ENCODE results near the gene CPNE8. TPM values are rescaled to one million over a fixed set of nuclear protein-coding genes. Genes with fewer than 3 reads are reported as not detected.

Gene CPNE8
- polyA plus RNA-seq, 1 donor (not counting 4 experiments of a cell fraction or from before 2014, with no cell fraction given), result 25.7 TPM

GRCh38 chr12:38880288-38880687, 25.1 kb downstream of the CPNE8 start:
- dilution Hi-C loops (cut with MboI; ENCODE audit: extremely low pct_ligation_motif_present, low sequenced_read_pairs), result no loop called here
- no peaks in the 10 kb centered on the region for H3K9me3 ChIP-seq (ENCODE audit: control insufficient read depth, low read depth, low read length)
- H3K4me1 ChIP-seq (ENCODE audit: control insufficient read depth, extremely low read depth, insufficient read depth, low read length), result peaks cover 2% of the 10 kb centered on the region
- peaks cover 34% of the 10 kb centered on the region for H3K79me2 ChIP-seq (ENCODE audit: control insufficient read depth, insufficient read depth, low read length)
- no peaks in the 10 kb centered on the region for H3K27me3 ChIP-seq (ENCODE audit: control insufficient read depth, extremely low read depth, insufficient read depth, low read length)
- DNase-seq (ENCODE audit: low read depth, low spot score) (no peak), FAIRE-seq (no peak)
- no peak overlapping the region for H3K9ac ChIP-seq (ENCODE audit: control insufficient read depth, extremely low read depth, insufficient read depth, low read length)
- no peaks in the 10 kb centered on the region for H4K20me1 ChIP-seq (ENCODE audit: control insufficient read depth, extremely low read depth, insufficient read depth, low read length)
- H3K27ac ChIP-seq (ENCODE audit: control insufficient read depth, insufficient read depth, low read length), result no peak overlapping the region
- no peak overlapping the region for H3K4me2 ChIP-seq (ENCODE audit: control insufficient read depth, extremely low read depth, insufficient read depth, low read depth, low read length)
- no peak overlapping the region for H2AFZ ChIP-seq (ENCODE audit: control insufficient read depth, low read length)
- TF ChIP-seq EZH2 (IDR thresholded peaks at IDR 0.05; ENCODE audit: low read length) (no peak), CTCF (optimal IDR thresholded peaks at IDR 0.05 in 1 of 3, IDR thresholded peaks at IDR 0.05 in 1 of 3, conservative IDR thresholded peaks at IDR 0.05 in 1 of 3; ENCODE audit: extremely low read depth in 1 of 3, insufficient read depth in 2 of 3, low read length in 3 of 3) (no peak)
- H3K36me3 ChIP-seq (ENCODE audit: control insufficient read depth in 2 of 2, extremely low read depth in 1 of 2, insufficient read depth in 2 of 2, low read length in 2 of 2), result no peaks in the 10 kb centered on the region
- no peak overlapping the region for H3K4me3 ChIP-seq (ENCODE audit: control insufficient read depth in 2 of 3, extremely low read depth in 1 of 3, insufficient read depth in 2 of 3, low read depth in 1 of 3, low read length in 3 of 3)
- no peaks in the 10 kb centered on the region for H3K9me1 ChIP-seq (ENCODE audit: control insufficient read depth, extremely low read depth, insufficient read depth, low read length)

GRCh38 chr12:38878986-38879385, 26.4 kb downstream of the CPNE8 start:
- Histone ChIP-seq H3K9me1 (ENCODE audit: control insufficient read depth, extremely low read depth, insufficient read depth, low read length) (no peaks in the 10 kb centered on the region), H3K27ac (ENCODE audit: control insufficient read depth, insufficient read depth, low read length) (no peak overlapping the region), H3K9me3 (ENCODE audit: control insufficient read depth, low read depth, low read length) (no peaks in the 10 kb centered on the region), H3K4me2 (ENCODE audit: control insufficient read depth, extremely low read depth, insufficient read depth, low read depth, low read length) (no peak overlapping the region), H3K9ac (ENCODE audit: control insufficient read depth, extremely low read depth, insufficient read depth, low read length) (no peak overlapping the region), H3K27me3 (ENCODE audit: control insufficient read depth, extremely low read depth, insufficient read depth, low read length) (no peaks in the 10 kb centered on the region), H4K20me1 (ENCODE audit: control insufficient read depth, extremely low read depth, insufficient read depth, low read length) (no peaks in the 10 kb centered on the region), H2AFZ (ENCODE audit: control insufficient read depth, low read length) (no peak overlapping the region), H3K4me1 (ENCODE audit: control insufficient read depth, extremely low read depth, insufficient read depth, low read length) (peaks cover 2% of the 10 kb centered on the region), H3K4me3 (ENCODE audit: control insufficient read depth in 2 of 3, extremely low read depth in 1 of 3, insufficient read depth in 2 of 3, low read depth in 1 of 3, low read length in 3 of 3) (no peak overlapping the region), H3K79me2 (ENCODE audit: control insufficient read depth, insufficient read depth, low read length) (peaks cover 26% of the 10 kb centered on the region), H3K36me3 (ENCODE audit: control insufficient read depth in 2 of 2, extremely low read depth in 1 of 2, insufficient read depth in 2 of 2, low read length in 2 of 2) (no peaks in the 10 kb centered on the region)
- TF ChIP-seq CTCF (optimal IDR thresholded peaks at IDR 0.05 in 1 of 3, IDR thresholded peaks at IDR 0.05 in 1 of 3, conservative IDR thresholded peaks at IDR 0.05 in 1 of 3; ENCODE audit: extremely low read depth in 1 of 3, insufficient read depth in 2 of 3, low read length in 3 of 3), result no peak
- no peak for TF ChIP-seq EZH2 (IDR thresholded peaks at IDR 0.05; ENCODE audit: low read length)
- DNase-seq (ENCODE audit: low read depth, low spot score), result no peak
- dilution Hi-C loops (cut with MboI; ENCODE audit: extremely low pct_ligation_motif_present, low sequenced_read_pairs), result no loop called here
- FAIRE-seq, result no peak
